Measurements from ENCODE around the gene UGT1A8. TPM values are rescaled to one million over a fixed set of nuclear protein-coding genes. Genes with fewer than 3 reads are reported as not detected.

UGT1A8 gene
- total and polyA plus RNA-seq, 2 of the 4 experiments (the other 2 are of a cell fraction), result not detected

GRCh38 chr2:233711312-233712008 is 94.0 kb downstream of the UGT1A8 start:
- peak; percentile 95 for ATAC-seq (ENCODE audit: low read depth)
- CTCF ChIA-PET, result interaction anchor here (0.5 to 1.0 kb wide), 6 partner anchors 62 to 355 kb away, joined by 3 read pairs; no protein-coding TSS in a partner anchor
- POLR2A ChIA-PET (ENCODE audit: unreplicated experiment), result no interaction called here
- no peak overlapping the region for H3K14ac ChIP-seq (replicated peaks; ENCODE audit: low read depth, low read length)
- H3K27me3 ChIP-seq (ENCODE audit: control insufficient read depth, insufficient read depth, low read length), result no peaks in the 10 kb centered on the region
- no peak overlapping the region for H3K18ac ChIP-seq (ENCODE audit: low read depth, low read length)
- H2BK15ac ChIP-seq (ENCODE audit: low read depth, low read length), result no peak overlapping the region
- H3K4ac ChIP-seq (ENCODE audit: low read depth, low read length), result no peak overlapping the region
- no peak overlapping the region for H3K56ac ChIP-seq (ENCODE audit: extremely low read depth, insufficient read depth, low read length)
- in situ Hi-C loops (cut with MboI; ENCODE audit: low sequenced_read_pairs), result loop anchor here (5.0 kb wide), 1 partner anchor 264 kb away; no protein-coding TSS in a partner anchor
- no peak overlapping the region for H4K8ac ChIP-seq (ENCODE audit: low read depth in 2 of 2, low read length in 2 of 2)
- H3K36me3 ChIP-seq (ENCODE audit: control insufficient read depth, insufficient read depth, low read length), result no peaks in the 10 kb centered on the region
- TF ChIP-seq CTCF (conservative IDR thresholded peaks at IDR 0.05; ENCODE audit: low read depth, low read length) (peak; percentile 86), RAD21 (IDR thresholded peaks at IDR 0.05; ENCODE audit: low read length) (peak; percentile 86), MAZ (IDR thresholded peaks at IDR 0.05; ENCODE audit: borderline replicate concordance, low read depth, low read length) (peak; percentile 44; the same call in 1 of the 2 replicates), USF2 (IDR thresholded peaks at IDR 0.05; ENCODE audit: low read depth, low read length) (no peak), SMC3 (IDR thresholded peaks at IDR 0.05; ENCODE audit: low read depth, low read length) (peak; percentile 78)
- H4K91ac ChIP-seq (ENCODE audit: insufficient read depth, low read depth, low read length), result no peak overlapping the region; the same call in 1 of the 2 replicates
- no peaks in the 10 kb centered on the region for H3K9me1 ChIP-seq (ENCODE audit: insufficient read depth, low read length)
- dilution Hi-C loops (cut with HindIII; ENCODE audit: low sequenced_read_pairs, unreplicated experiment), result no loop called here
- no peak overlapping the region for H2BK5ac ChIP-seq (ENCODE audit: low read depth, low read length, poor library complexity, severe bottlenecking)
- H3K4me1 ChIP-seq (ENCODE audit: control insufficient read depth, insufficient read depth, low read length), result peaks cover 4% of the 10 kb centered on the region
- no peak overlapping the region for H2BK120ac ChIP-seq (ENCODE audit: low read depth, low read length)
- no peak overlapping the region for H3K4me2 ChIP-seq (ENCODE audit: low read depth, low read length)
- H4K20me1 ChIP-seq (ENCODE audit: insufficient read depth, low read length), result no peaks in the 10 kb centered on the region
- H4K5ac ChIP-seq (ENCODE audit: low read depth, low read length), result no peak overlapping the region
- peak; percentile 73 for DNase-seq
- no peak overlapping the region for H2AK5ac ChIP-seq (ENCODE audit: low read depth, low read length)
- BruUV-seq (replicated peaks), result no TSS peak
- WGBS, 2 experiments (ENCODE audit: extremely low coverage in 2 of 2, insufficient read length in 1 of 2), result 48% methylated on average over 4 of the region's 11 CpGs; no CpG with 5 or more reads in 1 of the 2 experiments
- no peak overlapping the region for H3K23ac ChIP-seq (ENCODE audit: low read depth, low read length)
- H2BK20ac ChIP-seq (ENCODE audit: low read depth, low read length), result no peak overlapping the region
- intact Hi-C loops (cut with micrococcal nuclease), result loop anchor here (1.0 to 5.0 kb wide), 4 partner anchors 154 to 1406 kb away; no protein-coding TSS in a partner anchor
- H3K27ac ChIP-seq (ENCODE audit: insufficient read depth, low read length), result no peak overlapping the region
- H3K9ac ChIP-seq (ENCODE audit: low read depth, low read length), result no peak overlapping the region
- H3K4me3 ChIP-seq (ENCODE audit: insufficient read depth, low read depth, low read length), result no peak overlapping the region
- no peak overlapping the region for H2AK9ac ChIP-seq (replicated peaks; ENCODE audit: low read depth, low read length, poor library complexity)
- H2AFZ ChIP-seq (replicated peaks; ENCODE audit: low read length, poor library complexity), result peak overlapping the region; percentile 72
- H3K9me3 ChIP-seq (ENCODE audit: control insufficient read depth, insufficient read depth, low read length), result no peaks in the 10 kb centered on the region
- H3K79me1 ChIP-seq (ENCODE audit: low read depth in 1 of 2, low read length in 2 of 2), result no peaks in the 10 kb centered on the region

All from IMR-90 (cell line).